T-helper 22 cell (primary cell): ENCODE data around the gene PSMD8.
"Not testable (repeated sequence)": the region's sequence is repeated elsewhere in the genome, so short reads cannot be mapped to it uniquely, and the experiment has no call there.

Source experiments
- DNase-seq: peaks from one replicate; pipeline ENCODE4 v3.0.0-alpha.2; 2020; ENCODE audit warnings: low read depth

PSMD8 gene

GRCh38 chr19:38374332-38375097, at the start of gene PSMD8:
Gene PSMD8 (plus strand): TSS chr19:38374571. CDS start chr19:38374602, 31 bp downstream.
- DNase-seq: peak; percentile 98

- no peak for DNase-seq
Observed at GRCh38 chr19:38326591-38326990, 47.8 kb upstream of the PSMD8 start.

- DNase-seq: no peak
Observed at GRCh38 chr19:38329651-38330050, 44.7 kb upstream of the PSMD8 start.

- DNase-seq: no peak
Observed at GRCh38 chr19:38331728-38332127, 42.6 kb upstream of the PSMD8 start.

DNA sequence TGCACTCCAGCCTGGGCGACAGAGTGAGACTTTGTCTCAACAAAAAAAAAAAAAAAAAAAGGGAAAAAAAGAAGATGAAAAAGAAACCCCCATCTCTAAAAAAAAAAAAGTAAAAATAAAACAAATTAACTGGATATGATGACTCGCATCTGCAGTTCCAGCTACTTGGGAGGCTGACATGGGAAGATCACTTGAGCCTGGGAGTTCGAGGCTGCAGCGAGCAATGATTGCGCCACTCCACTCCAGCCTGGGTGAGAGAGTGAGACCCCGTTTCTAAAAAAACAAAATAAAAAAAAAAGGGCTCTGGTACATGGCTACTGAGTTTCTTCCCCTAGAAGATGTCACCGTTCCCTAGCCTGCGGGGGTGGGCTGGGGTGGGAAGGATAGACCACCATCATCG, 41.1 kb upstream of the PSMD8 start:
- DNase-seq: no peak

- DNase-seq: peak; percentile 91
Observed at GRCh38 chr19:38335949-38336637, 38.3 kb upstream of the PSMD8 start.

- DNase-seq: peak; percentile 90
Observed at GRCh38 chr19:38336638-38337359, 37.6 kb upstream of the PSMD8 start.

GRCh38 chr19:38337360-38337653, 37.1 kb upstream of the PSMD8 start:
- DNase-seq: no peak

GRCh38 chr19:38339011-38339410, 35.4 kb upstream of the PSMD8 start:
- DNase-seq: not testable (repeated sequence)

DNA sequence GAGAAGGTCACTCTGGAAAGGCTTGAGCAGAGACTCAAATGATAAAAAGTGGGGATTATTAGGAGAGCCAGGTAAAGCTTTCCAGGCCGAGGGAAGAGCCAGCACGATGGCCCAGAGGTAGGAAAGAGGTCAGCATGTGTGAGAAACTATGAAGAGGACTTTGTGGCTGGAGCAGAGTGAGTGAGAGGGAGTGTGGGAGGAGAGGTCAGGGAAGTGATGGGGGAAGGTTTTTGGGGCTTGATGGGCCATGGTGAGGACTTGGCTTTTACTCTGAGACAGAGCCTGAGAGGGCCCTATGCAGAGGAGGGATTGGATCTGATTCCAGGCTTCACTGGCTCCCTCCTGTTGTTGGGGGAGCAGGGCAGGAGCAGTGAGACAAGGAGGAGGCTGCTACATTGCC, 33.4 kb upstream of the PSMD8 start:
- no peak for DNase-seq

DNA sequence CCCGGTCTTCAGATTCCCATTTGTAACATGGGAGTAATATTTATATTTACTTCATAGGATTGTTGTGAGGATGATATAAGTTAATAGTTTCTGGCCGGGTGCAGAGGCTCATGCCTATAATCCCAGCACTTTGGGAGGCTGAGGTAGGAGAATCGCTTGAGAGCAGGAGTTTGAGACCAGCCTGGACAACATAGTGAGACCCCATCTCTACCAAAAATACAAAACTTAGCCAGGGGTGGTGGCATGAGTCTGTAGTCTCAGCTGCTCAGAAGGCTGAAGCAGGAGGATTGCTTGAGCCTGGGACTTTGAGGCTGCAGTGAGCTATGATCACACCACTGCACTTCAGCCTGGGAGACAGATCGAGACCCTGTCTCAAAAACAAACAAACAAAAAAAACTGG, 27.5 kb upstream of the PSMD8 start:
- DNase-seq: no peak

DNA sequence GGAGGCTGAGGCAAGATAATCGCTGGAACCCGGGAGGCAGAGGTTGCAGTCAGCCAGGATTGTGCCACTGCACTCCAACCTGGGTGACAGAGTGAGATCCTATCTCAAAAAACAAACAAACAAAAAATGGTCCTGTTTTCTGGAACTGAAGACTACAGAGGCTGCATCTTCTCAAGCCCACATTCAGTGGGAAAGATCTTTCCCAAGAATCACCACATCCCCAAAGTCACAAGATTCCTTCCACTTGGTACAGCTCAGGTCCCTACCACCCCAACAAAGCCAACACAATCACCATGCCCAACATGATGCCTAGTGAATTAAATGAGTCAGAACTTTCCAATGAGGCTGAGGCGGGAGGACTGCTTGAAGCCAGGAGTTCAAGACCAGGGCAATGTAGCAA, 23.5 kb upstream of the PSMD8 start:
- no peak for DNase-seq

DNA sequence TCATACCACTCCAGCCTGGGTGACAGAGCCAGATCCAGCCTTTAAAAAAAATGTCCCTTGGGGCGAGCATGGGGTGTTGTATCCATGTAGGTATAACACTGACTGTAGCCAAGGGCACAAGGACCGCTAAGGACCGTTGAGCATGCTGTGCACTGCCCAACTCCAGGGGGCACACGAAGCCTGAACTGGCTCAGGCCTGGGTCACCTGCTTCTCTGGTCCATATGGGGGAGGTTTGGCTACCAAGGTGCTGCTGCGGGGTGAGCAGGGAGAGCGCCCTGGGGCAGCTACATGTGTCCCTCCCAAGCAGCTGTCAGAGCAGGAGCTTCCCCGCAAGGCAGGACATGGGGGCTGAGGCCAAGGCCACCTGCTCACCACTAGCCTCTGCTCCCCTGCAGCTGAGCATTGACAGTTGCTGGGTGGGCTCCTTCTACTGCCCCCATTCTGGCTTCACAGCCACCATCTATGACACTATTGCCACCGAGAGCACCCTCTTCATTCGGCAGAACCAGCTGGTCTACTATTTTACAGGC, 22.4 kb upstream of the PSMD8 start:
- no peak for DNase-seq

GRCh38 chr19:38352611-38353010, 21.8 kb upstream of the PSMD8 start:
- no peak for DNase-seq

- DNase-seq: no peak
Observed at GRCh38 chr19:38355728-38356725, 18.3 kb upstream of the PSMD8 start.

GRCh38 chr19:38358071-38358470, 16.3 kb upstream of the PSMD8 start:
- DNase-seq: no peak

- DNase-seq: no peak
Observed at GRCh38 chr19:38359242-38360021, 14.9 kb upstream of the PSMD8 start.

- no peak for DNase-seq
Observed at GRCh38 chr19:38360351-38360750, 14.0 kb upstream of the PSMD8 start.

GRCh38 chr19:38360839-38361631, 13.3 kb upstream of the PSMD8 start:
- DNase-seq: no peak

GRCh38 chr19:38361633-38362075, 12.7 kb upstream of the PSMD8 start:
- peak; percentile 63 for DNase-seq
